Gastroesophageal sphincter (tissue), 3 donors: ENCODE data around the gene GPC4.

Source experiments
- EP300 ChIP-seq: sonication (generic); formaldehyde crosslinking; IDR thresholded peaks from one replicate; pipeline ENCODE4 v1.6.1; 2017; ENCODE audit warnings: antibody characterized with exemption, mild to moderate bottlenecking
- POLR2A ChIP-seq, 2 donors: fragments of 450-650 bp; IDR thresholded peaks; one replicate each; pipeline ENCODE4 v1.6.1; 2017; ENCODE audit warnings: antibody characterized with exemption in 2 of 2, mild to moderate bottlenecking in 2 of 2, moderate library complexity in 1 of 2
- POLR2AphosphoS5 ChIP-seq: sonication (generic); formaldehyde crosslinking; IDR thresholded peaks from one replicate; pipeline ENCODE4 v1.6.1; 2017; ENCODE audit warnings: antibody characterized with exemption
- TF ChIP-seq, protein P1 (sequence below), 4 experiments: fragments of 200-600 bp in 2 of 4; fragments of 450-650 bp in 2 of 4; sonication (generic) in 1 of 4; IDR thresholded peaks; one replicate each; pipeline ENCODE4 v1.5.1; 2017 to 2019; ENCODE audit warnings: antibody characterized with exemption in 4 of 4, mild to moderate bottlenecking in 2 of 4, moderate library complexity in 2 of 4

DNA sequence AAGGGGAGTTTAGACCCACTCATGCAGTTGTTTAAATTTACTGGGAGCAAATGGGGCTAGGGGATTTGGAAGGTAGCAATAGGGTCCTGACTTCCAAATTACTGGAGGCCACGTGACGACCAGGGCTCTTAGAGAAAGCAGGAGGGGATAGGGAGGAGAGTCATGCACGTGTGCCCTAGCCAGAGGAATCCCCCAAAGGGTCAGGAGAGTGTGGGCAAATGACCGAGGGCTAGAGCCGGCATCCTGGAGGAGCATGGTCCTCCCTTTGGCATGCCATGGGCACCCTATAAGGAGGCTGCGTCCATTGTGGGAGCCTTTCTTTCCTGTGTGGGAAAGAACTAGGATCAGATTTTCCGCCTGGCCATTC, 25.5 kb upstream of the GPC4 start:
- TF ChIP-seq, protein P1, sequence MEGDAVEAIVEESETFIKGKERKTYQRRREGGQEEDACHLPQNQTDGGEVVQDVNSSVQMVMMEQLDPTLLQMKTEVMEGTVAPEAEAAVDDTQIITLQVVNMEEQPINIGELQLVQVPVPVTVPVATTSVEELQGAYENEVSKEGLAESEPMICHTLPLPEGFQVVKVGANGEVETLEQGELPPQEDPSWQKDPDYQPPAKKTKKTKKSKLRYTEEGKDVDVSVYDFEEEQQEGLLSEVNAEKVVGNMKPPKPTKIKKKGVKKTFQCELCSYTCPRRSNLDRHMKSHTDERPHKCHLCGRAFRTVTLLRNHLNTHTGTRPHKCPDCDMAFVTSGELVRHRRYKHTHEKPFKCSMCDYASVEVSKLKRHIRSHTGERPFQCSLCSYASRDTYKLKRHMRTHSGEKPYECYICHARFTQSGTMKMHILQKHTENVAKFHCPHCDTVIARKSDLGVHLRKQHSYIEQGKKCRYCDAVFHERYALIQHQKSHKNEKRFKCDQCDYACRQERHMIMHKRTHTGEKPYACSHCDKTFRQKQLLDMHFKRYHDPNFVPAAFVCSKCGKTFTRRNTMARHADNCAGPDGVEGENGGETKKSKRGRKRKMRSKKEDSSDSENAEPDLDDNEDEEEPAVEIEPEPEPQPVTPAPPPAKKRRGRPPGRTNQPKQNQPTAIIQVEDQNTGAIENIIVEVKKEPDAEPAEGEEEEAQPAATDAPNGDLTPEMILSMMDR (IDR thresholded peaks at IDR 0.05) = no peak
- TF ChIP-seq POLR2A (IDR thresholded peaks at IDR 0.05) (no peak), POLR2AphosphoS5 (no peak), EP300 (no peak)
